H9 (cell line): ENCODE measurements around the gene TIAM2. TPM values are rescaled to one million over a fixed set of nuclear protein-coding genes. Genes with fewer than 3 reads are reported as not detected.

ENCODE experiments used
- DNase-seq: peaks from one replicate; pipeline ENCODE4 v3.0.0-alpha.2; 2017
- H2AFZ ChIP-seq: one replicate; pipeline ENCODE4 v1.6.1; 2013; ENCODE audit warnings: mild to moderate bottlenecking, low read length, control low read depth, moderate library complexity
- H2AK5ac ChIP-seq: 2 replicates; pipeline ENCODE4 v1.6.1; 2013; ENCODE audit warnings: low read length, control low read depth, mixed read lengths; ENCODE audit not compliant: insufficient read length
- H2BK120ac ChIP-seq: one replicate; pipeline ENCODE4 v1.6.1; 2013; ENCODE audit warnings: low read depth, mild to moderate bottlenecking, low read length, control low read depth, inconsistent platforms; ENCODE audit not compliant: poor library complexity, severe bottlenecking
- H2BK12ac ChIP-seq: 2 replicates; pipeline ENCODE4 v1.6.1; 2013; ENCODE audit warnings: low read length, control low read depth, mixed read lengths, low read depth; ENCODE audit not compliant: insufficient read length
- H2BK15ac ChIP-seq: 2 replicates; pipeline ENCODE4 v1.6.1; 2013; ENCODE audit warnings: low read depth, low read length, control low read depth
- H2BK20ac ChIP-seq: one replicate; pipeline ENCODE4 v1.6.1; 2013; ENCODE audit warnings: low read depth, mild to moderate bottlenecking, low read length, control low read depth, inconsistent platforms; ENCODE audit not compliant: poor library complexity, severe bottlenecking
- H2BK5ac ChIP-seq: 2 replicates; pipeline ENCODE4 v1.6.1; 2013; ENCODE audit warnings: low read length, control low read depth, mixed read lengths; ENCODE audit not compliant: insufficient read length
- H3K14ac ChIP-seq: 2 replicates; pipeline ENCODE4 v1.6.1; 2013; ENCODE audit warnings: low read length, control low read depth; ENCODE audit not compliant: insufficient read depth
- H3K18ac ChIP-seq: 2 replicates; pipeline ENCODE4 v1.6.1; 2013; ENCODE audit warnings: low read depth, mild to moderate bottlenecking, mixed read lengths, low read length, control low read depth; ENCODE audit not compliant: insufficient read length
- H3K23ac ChIP-seq: 2 replicates; pipeline ENCODE4 v1.6.1; 2013; ENCODE audit warnings: low read length, control low read depth, mixed read lengths, low read depth; ENCODE audit not compliant: insufficient read length
- H3K23me2 ChIP-seq: 2 replicates; pipeline ENCODE4 v1.6.1; 2013; ENCODE audit warnings: low read depth, mild to moderate bottlenecking, mixed read lengths, low read length, control low read depth; ENCODE audit not compliant: insufficient read length, poor library complexity, severe bottlenecking
- H3K27ac ChIP-seq: 2 replicates; pipeline ENCODE4 v1.5.1; 2013; ENCODE audit warnings: low read length, control low read depth, mixed read lengths, low read depth; ENCODE audit not compliant: insufficient read length
- H3K27me3 ChIP-seq: 2 replicates; pipeline ENCODE4 v1.6.1; 2013; ENCODE audit warnings: low read length, control low read depth, inconsistent platforms; ENCODE audit not compliant: insufficient read depth
- H3K4ac ChIP-seq: 2 replicates; pipeline ENCODE4 v1.6.1; 2013; ENCODE audit warnings: low read depth, mild to moderate bottlenecking, control low read depth, inconsistent platforms, low read length, moderate library complexity
- H3K4me1 ChIP-seq: 2 replicates; pipeline ENCODE4 v1.6.1; 2013; ENCODE audit warnings: low read length, control low read depth, inconsistent platforms; ENCODE audit not compliant: insufficient read depth
- H3K4me2 ChIP-seq: 2 replicates; pipeline ENCODE4 v1.6.1; 2013; ENCODE audit warnings: low read length, control low read depth, mixed read lengths; ENCODE audit not compliant: insufficient read length, insufficient read depth
- H3K56ac ChIP-seq: 2 replicates; pipeline ENCODE4 v1.6.1; 2013; ENCODE audit warnings: low read depth, mild to moderate bottlenecking, mixed read lengths, low read length, control low read depth; ENCODE audit not compliant: insufficient read length
- H3K79me1 ChIP-seq: 2 replicates; pipeline ENCODE4 v1.6.1; 2013; ENCODE audit warnings: low read depth, mild to moderate bottlenecking, moderate library complexity, low read length, control low read depth, inconsistent platforms; ENCODE audit not compliant: insufficient read depth, poor library complexity, severe bottlenecking
- H3K79me2 ChIP-seq: 2 replicates; pipeline ENCODE4 v1.6.1; 2013; ENCODE audit warnings: low read length, control low read depth, inconsistent platforms; ENCODE audit not compliant: insufficient read depth
- H3K9ac ChIP-seq: 2 replicates; pipeline ENCODE4 v1.6.1; 2013; ENCODE audit warnings: low read length, control low read depth, mixed read lengths; ENCODE audit not compliant: insufficient read length; ENCODE audit errors: extremely low read depth
- H3K9me3 ChIP-seq: one replicate; pipeline ENCODE4 v1.6.1; 2013; ENCODE audit warnings: low read depth, low read length, inconsistent platforms; ENCODE audit not compliant: control insufficient read depth
- H3T11ph ChIP-seq: one replicate; pipeline ENCODE4 v1.6.1; 2013; ENCODE audit warnings: mild to moderate bottlenecking, low read length, control low read depth, inconsistent platforms
- H4K20me1 ChIP-seq: one replicate; pipeline ENCODE4 v1.6.1; 2013; ENCODE audit not compliant: control insufficient read depth, insufficient read length, insufficient read depth
- H4K5ac ChIP-seq: 2 replicates; pipeline ENCODE4 v1.6.1; 2013; ENCODE audit warnings: low read depth, mild to moderate bottlenecking, mixed read lengths, low read length, control low read depth; ENCODE audit not compliant: insufficient read length
- H4K8ac ChIP-seq: replicated peaks from 2 replicates; pipeline ENCODE4 v1.6.1; 2013; ENCODE audit warnings: low read length, control low read depth, mixed read lengths, low read depth; ENCODE audit not compliant: insufficient read length
- H4K91ac ChIP-seq: 2 replicates; pipeline ENCODE4 v1.6.1; 2013; ENCODE audit warnings: low read depth, mild to moderate bottlenecking, moderate library complexity, mixed read lengths, low read length, control low read depth; ENCODE audit not compliant: insufficient read length
- H3K27ac Mint-ChIP-seq, 3 experiments: 2 replicates in 2 of 3; 3 replicates in 1 of 3; pipeline ENCODE4 v1.8.0; 2020 to 2021; ENCODE audit warnings: mixed read lengths in 3 of 3, mild to moderate bottlenecking in 1 of 3, moderate library complexity in 1 of 3
- H3K27me3 Mint-ChIP-seq: 2 replicates; pipeline ENCODE4 v1.8.0; 2021; ENCODE audit warnings: low read depth, mild to moderate bottlenecking, moderate library complexity, mixed read lengths
- H3K36me3 Mint-ChIP-seq, 3 experiments: 2 replicates in 2 of 3; 3 replicates in 1 of 3; pipeline ENCODE4 v1.8.0; 2020 to 2021; ENCODE audit warnings: low read depth in 3 of 3, mixed read lengths in 3 of 3; ENCODE audit not compliant: insufficient read depth in 1 of 3
- H3K4me1 Mint-ChIP-seq, 2 experiments: 2 replicates each; pipeline ENCODE4 v1.8.0; 2020; ENCODE audit warnings: mixed read lengths in 2 of 2
- H3K4me3 Mint-ChIP-seq, 2 experiments: 2 replicates in 1 of 2; 3 replicates in 1 of 2; pipeline ENCODE4 v1.8.0; 2020 to 2021; ENCODE audit warnings: mild to moderate bottlenecking in 2 of 2, mixed read lengths in 2 of 2, moderate library complexity in 1 of 2
- H3K9me3 Mint-ChIP-seq, 2 experiments: 2 replicates in 1 of 2; 3 replicates in 1 of 2; pipeline ENCODE4 v1.8.0; 2020; ENCODE audit warnings: mild to moderate bottlenecking in 2 of 2, mixed read lengths in 2 of 2, moderate library complexity in 1 of 2
- CTCF ChIP-seq: fragments of 200-600 bp; sonication (generic); conservative IDR thresholded peaks from 3 replicates; pipeline ENCODE4 v1.8.0; 2021; ENCODE audit warnings: antibody characterized with exemption, mild to moderate bottlenecking
- WGBS: extraction: QIAGEN DNeasy Blood & Tissue Kit; methylation state at CpG from one replicate; pipeline ENCODE4 v1.1.7; 2013; ENCODE audit warnings: missing lambda C conversion rate, low lambda C conversion rate, mixed read lengths; ENCODE audit not compliant: insufficient read length; ENCODE audit errors: extremely low coverage; 5-methylcytosine and 5-hydroxymethylcytosine counted together
- total RNA-seq: library from RNA; stranded (reverse); gene quantifications from 2 replicates; pipeline ENCODE4 v1.2.1, GENCODE V29; 2021

TIAM2 gene
- total RNA-seq, 1 experiment from 2014 or later, result 6.3 TPM

GRCh38 chr6:154980273-154981078 is 14.6 kb upstream of the TIAM2 start:
- no peaks in the 10 kb centered on the region for H3K79me2 ChIP-seq
- WGBS, result no CpG with 5 or more reads among the region's 8 CpGs
- H4K8ac ChIP-seq, result no peak overlapping the region
- Mint-ChIP-seq H3K36me3 (no peaks in the 10 kb centered on the region), H3K9me3 (0 out of 5 replicates have a peak, but pooled peaks cover 0 to 3% of the 10 kb centered on the region in 2 experiments), H3K27me3 (no peaks in the 10 kb centered on the region), H3K4me3 (no peak overlapping the region), H3K27ac (no peak overlapping the region), H3K4me1 (no peaks in the 10 kb centered on the region)
- H3K4ac ChIP-seq, result no peak overlapping the region
- DNase-seq, result no peak
- no peak overlapping the region for H2BK5ac ChIP-seq
- H2BK15ac ChIP-seq, result no peak overlapping the region
- no peak overlapping the region for H3K4me2 ChIP-seq
- no peak overlapping the region for H3K9ac ChIP-seq
- H2BK12ac ChIP-seq, result no peak overlapping the region
- H3K9me3 ChIP-seq, result no peaks in the 10 kb centered on the region
- no peaks in the 10 kb centered on the region for H3K79me1 ChIP-seq
- no peaks in the 10 kb centered on the region for H4K20me1 ChIP-seq
- no peak overlapping the region for H4K91ac ChIP-seq
- no peak overlapping the region for H3K23ac ChIP-seq
- no peak overlapping the region for H2AK5ac ChIP-seq
- H3K18ac ChIP-seq, result no peak overlapping the region
- no peak overlapping the region for H2AFZ ChIP-seq
- TF ChIP-seq CTCF, result no peak
- H3K56ac ChIP-seq, result no peak overlapping the region
- H4K5ac ChIP-seq, result no peak overlapping the region
- H3K23me2 ChIP-seq, result no peaks in the 10 kb centered on the region
- H2BK20ac ChIP-seq, result no peak overlapping the region
- no peak overlapping the region for H2BK120ac ChIP-seq
- H3K27me3 ChIP-seq, result no peaks in the 10 kb centered on the region
- no peak overlapping the region for H3K14ac ChIP-seq
- no peaks in the 10 kb centered on the region for H3K4me1 ChIP-seq
- H3K27ac ChIP-seq, result no peak overlapping the region
- no peak overlapping the region for H3T11ph ChIP-seq
